Glomerular visceral epithelial cell (primary cell): Measurements from ENCODE around the gene SKA1.
"Not testable (repeated sequence)": the region's sequence is repeated elsewhere in the genome, so short reads cannot be mapped to it uniquely, and the experiment has no call there.

Experiments
- DNase-seq: peaks from one replicate; pipeline ENCODE4 v3.0.0-alpha.2; 2016; ENCODE audit errors: extremely low spot score

Gene SKA1

DNA sequence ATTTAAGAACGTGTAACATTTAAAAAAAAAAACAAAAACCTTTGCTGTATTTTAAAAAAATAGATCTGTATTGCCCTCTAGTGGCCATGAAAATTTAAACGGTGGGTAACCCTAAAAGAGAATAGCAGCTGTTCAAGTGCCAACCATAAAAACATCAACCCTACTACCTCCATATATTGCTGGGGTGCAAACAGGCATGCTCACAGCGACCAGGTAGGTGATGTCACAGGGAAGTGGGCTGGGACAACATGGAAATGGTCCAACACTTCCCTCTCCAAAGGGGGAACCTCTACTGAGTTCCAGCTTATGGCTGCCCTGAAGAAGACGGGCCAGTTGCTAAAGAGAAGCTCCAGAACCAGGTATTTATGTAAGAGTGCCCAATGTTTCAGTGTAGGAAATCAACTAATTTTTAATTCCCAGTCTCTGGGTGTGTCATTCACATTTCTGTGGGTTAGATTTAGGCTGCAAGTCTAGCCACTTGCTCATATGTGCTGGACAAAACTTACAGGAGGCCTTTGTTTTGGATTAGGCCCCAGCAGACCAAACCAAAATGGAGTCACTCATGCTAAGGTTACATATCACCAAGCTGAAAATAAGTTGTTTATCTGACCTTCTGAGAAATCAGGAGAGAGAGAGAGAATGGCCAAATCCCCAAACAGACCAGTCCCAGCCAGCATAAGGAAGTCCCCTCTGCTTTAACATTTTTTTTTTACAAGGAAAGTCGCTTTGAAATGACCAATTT is 54.5 kb downstream of the SKA1 start:
- peak; percentile 16 for DNase-seq

DNA sequence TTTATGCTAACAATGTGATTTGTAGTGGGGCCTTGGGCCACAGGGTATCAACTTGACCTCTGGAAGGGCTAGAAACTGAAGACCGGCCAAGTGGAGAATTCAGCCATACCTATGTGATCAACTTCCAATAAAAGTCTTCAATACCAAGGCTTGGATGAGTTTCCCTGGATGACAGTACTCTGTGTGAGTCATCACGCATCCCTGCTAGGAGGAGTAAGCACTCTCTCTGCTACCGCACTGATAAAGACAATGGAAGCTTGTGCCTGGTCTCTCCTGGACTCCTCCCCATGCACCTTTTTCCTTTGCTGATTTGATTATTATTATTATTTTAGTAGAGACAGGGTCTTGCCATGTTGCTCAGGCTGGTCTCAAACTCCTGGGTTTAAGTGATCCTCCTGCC is 58.1 kb downstream of the SKA1 start:
- no peak for DNase-seq

DNA sequence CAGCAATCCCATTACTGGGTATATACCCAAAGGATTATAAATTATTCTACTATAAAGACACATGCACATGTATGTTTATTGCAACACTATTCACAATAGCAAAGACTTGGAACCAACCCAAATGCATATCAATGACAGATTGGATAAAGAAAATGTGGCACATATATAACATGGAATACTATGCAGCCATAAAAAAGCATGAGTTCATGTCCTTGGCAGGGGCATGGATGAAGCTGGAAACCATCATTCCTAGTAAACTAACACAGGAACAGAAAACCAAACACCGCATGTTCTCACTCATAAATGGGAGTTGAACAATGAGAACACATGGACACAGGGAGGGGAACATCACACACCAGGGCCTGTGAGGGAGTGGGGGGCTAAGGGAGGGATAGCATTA is 61.9 kb downstream of the SKA1 start:
- not testable (repeated sequence) for DNase-seq

DNA sequence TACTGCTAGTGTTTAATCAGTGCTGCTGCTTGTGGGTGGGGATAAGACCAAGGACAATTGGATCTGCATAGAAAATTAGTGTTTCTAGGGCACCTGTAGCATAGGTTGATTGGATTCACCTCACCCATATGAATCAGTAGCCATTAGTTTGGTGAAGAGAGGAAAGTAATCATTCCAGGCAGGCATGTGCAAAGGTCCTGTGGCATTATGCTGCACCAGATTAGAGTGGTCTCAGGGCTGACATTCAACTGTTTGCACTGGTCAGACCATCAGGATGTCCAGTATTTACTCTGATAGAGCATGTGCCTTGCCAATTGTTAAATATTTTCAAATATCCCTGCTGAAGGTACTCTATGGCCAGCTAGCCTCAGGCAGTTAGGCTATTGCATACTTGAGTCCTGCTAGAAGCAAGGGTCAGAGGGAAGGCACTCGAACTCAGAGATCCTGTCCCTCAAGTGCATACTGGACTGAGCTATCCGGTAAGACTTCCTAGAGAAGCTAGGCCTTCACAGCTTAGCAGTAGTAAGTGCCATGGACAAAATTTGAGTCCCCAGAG is 64.7 kb downstream of the SKA1 start:
- no peak for DNase-seq

DNA sequence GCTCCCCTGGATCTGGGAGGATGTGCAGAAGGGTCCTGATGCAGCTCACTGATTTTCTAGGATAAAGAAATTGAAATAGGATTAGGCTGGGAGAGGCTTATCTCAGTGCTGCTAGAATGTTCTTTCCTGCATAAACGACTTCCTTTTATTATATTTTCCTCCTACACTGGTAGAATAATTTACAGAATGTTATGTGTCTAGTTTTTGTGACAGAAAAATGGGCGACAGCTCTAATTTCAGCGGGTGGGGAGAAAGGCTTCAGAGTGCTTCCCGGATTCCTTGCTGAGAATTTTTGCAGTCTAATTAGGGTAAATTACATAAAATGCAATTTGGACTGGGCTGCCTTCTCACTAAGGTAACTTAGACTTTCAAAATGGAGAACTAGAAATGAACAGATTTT is 66.2 kb downstream of the SKA1 start:
- no peak for DNase-seq

DNA sequence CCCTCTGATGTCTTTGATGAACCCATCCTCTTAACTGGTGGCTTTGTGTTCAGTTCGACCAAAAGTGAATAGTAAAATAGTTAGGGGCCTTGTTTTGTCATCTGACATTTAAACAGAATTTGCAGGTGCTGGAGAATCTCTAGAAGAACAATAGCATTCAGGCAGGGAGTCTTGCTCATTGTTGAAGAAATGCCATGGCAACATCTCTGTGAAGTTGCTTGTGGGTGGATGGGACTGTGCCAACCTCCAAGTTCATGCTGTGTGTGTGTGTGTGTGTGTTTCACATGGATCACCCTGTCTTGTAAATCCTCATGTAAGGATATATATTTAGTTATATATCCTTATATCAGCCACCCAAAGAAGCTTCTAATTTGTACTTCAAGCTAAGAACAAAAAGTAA is 66.7 kb downstream of the SKA1 start:
- no peak for DNase-seq
